GM18511 (cell line): Measurements from ENCODE around the gene CXorf51A.
"Not testable (repeated sequence)": the region's sequence is repeated elsewhere in the genome, so short reads cannot be mapped to it uniquely, and the experiment has no call there.

Experiments used
- ATAC-seq: cut with Tn5 transposase; IDR thresholded peaks from one replicate; pipeline ENCODE4 v1.9.1; 2021; ENCODE audit warnings: mild to moderate bottlenecking, moderate library complexity; ENCODE audit not compliant: unreplicated experiment

The CXorf51A gene

GRCh38 chrX:146814644-146815043 lies at the start of gene CXorf51A:
CXorf51A (minus strand) TSS chrX:146814744; CDS start chrX:146814723, 21 bp downstream.
- not testable (repeated sequence) for ATAC-seq

DNA sequence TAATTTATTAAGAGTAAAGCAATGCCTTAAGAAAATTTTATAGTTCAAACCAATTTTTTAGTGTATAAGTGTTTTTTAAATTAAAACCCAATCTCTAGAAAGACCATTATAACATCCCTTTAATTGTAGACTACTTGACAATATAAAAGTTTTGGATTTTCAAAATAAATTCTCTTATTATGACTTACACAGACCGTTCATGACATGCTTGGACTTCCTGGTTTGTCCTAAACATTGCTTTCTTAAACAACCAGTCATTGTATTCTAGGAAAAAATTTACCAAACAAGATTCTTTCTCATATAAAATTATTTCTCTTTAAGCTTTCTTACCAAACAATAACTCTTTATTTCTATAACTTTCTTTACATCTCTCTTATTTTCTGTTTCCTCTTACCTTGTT lies 49.0 kb upstream of the CXorf51A start:
- no peak for ATAC-seq

DNA sequence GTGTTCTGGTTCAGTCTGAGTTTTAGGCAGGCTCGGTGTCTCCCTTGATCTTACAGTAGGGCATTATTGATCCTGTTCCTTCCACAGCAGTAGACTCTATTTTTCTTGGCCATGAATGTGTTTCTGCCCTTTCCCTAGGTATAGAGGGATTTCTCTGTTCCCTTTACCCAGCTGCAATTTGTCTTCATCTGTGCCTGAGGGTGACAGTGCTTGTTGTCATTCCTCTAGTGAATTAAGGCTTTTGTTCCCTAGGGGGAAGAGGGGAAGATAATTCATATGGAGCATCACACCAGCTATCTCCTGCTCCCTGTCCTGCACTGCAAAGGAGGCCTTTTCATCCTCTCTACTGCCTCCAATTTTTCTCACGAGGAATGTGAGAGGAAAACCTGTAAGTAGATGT lies 39.7 kb upstream of the CXorf51A start:
- ATAC-seq: no peak

DNA sequence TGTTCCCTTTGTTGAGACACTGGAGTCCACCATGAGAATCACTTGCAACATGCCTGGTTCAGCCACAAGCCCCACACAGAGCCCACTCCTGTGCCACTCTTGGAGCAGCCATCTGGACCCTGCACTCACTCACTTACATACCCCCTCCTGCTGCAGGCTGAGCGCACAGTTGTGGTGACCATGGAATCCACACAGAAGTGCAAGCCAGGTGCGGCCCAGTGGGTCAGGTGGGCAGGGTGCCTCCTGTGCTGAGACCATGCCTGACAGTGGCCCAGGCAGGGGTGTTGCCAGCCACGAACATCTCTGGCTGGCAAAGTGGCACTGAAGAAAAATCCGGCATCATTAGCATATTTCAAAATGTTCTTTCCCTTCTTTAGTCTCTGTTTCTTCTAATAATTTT lies 17.4 kb upstream of the CXorf51A start:
- ATAC-seq: no peak

DNA sequence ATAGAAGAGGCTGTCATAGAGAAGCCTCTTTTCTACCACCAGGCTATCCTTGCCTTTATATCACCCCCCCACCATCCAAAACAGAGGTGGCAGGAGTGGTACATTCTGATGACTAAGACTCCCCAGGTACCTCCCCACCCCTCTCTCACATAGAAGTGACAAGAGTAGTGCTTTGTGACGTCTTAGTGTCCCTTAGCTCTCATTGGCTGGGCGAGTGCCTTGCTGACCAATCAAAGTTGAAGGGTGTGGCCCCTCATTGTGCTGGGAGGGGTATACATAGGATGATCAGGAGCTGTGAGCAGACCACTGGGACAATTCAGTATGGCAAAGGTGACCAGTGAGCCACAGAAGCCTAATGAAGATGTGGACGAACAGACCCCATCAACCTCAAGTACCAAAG lies 5.1 kb downstream of the CXorf51A start, which contains the start of gene CXorf51B:
TSS of gene CXorf51B (plus strand) at position 301 of the 400 bp plus-strand sequence. CDS start at position 322, 21 bp downstream.
- ATAC-seq: not testable (repeated sequence)
